HG02885 (cell line): ENCODE results near the gene RAB7B.

Experiments
- ATAC-seq: cut with Tn5 transposase; IDR thresholded peaks from one replicate; pipeline ENCODE4 v1.9.1; 2021; ENCODE audit warnings: mild to moderate bottlenecking; ENCODE audit not compliant: unreplicated experiment, poor library complexity

Gene RAB7B

GRCh38 chr1:205976708-205977401 lies 26.3 kb downstream of the RAB7B start:
- ATAC-seq = no peak

- no peak for ATAC-seq
Observed at GRCh38 chr1:205976036-205976435, 27.2 kb downstream of the RAB7B start.

GRCh38 chr1:205975387-205975998 lies 27.7 kb downstream of the RAB7B start:
- no peak for ATAC-seq

GRCh38 chr1:205974712-205975111 lies 28.5 kb downstream of the RAB7B start:
- ATAC-seq = no peak

- ATAC-seq = no peak
Observed at GRCh38 chr1:205973377-205974232, 29.6 kb downstream of the RAB7B start.

GRCh38 chr1:205972491-205973168 lies 30.6 kb downstream of the RAB7B start:
- ATAC-seq = no peak

GRCh38 chr1:205972081-205972480 lies 31.1 kb downstream of the RAB7B start:
- ATAC-seq = no peak

- ATAC-seq = no peak
Observed at GRCh38 chr1:205971082-205971481, 32.1 kb downstream of the RAB7B start.

- ATAC-seq = no peak
Observed at GRCh38 chr1:205970486-205970885, 32.7 kb downstream of the RAB7B start.

- no peak for ATAC-seq
Observed at GRCh38 chr1:205969229-205969628, 34.0 kb downstream of the RAB7B start.

- ATAC-seq = no peak
Observed at GRCh38 chr1:205967554-205968335, 35.5 kb downstream of the RAB7B start.

GRCh38 chr1:205965036-205965884 lies 37.9 kb downstream of the RAB7B start:
- no peak for ATAC-seq

- ATAC-seq = no peak
Observed at GRCh38 chr1:205963352-205964155, 39.6 kb downstream of the RAB7B start.

GRCh38 chr1:205962821-205963221 lies 40.4 kb downstream of the RAB7B start:
- ATAC-seq = no peak

GRCh38 chr1:205961991-205962820 lies 41.0 kb downstream of the RAB7B start:
- ATAC-seq = no peak

- no peak for ATAC-seq
Observed at GRCh38 chr1:205961405-205961804, 41.8 kb downstream of the RAB7B start.

GRCh38 chr1:205959789-205960188 lies 43.4 kb downstream of the RAB7B start:
- ATAC-seq = no peak
